ENCODE data around the gene IQGAP1.

Gene IQGAP1

DNA sequence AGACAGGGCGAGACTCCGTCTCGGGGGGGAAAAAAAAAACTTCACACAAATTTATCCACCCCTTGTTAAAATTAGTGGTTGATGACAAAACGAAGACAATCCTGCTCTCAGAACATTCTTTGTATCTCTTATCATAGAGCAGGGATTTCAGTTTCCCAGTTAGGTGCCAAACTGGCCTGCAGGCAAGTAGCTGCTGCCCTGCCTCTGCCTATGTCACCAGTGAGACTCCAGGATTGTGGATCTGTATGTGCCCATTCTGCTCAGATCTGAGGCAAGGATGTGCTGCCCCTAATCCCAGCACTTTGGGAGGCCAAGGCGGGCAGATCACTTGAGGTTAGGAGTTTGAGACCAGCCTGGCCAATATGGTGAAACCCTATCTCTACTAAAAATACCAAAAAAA is 54.4 kb downstream of the IQGAP1 start:
- no peak for TF ChIP-seq CTCF (IDR thresholded peaks at IDR 0.05; ENCODE audit: borderline replicate concordance, insufficient read depth, low read depth, low read length)
- H3K4me3 ChIP-seq (ENCODE audit: low read depth, low read length) = no peak overlapping the region

GRCh38 chr15:90449206-90449735 is 61.2 kb downstream of the IQGAP1 start:
- TF ChIP-seq CTCF (IDR thresholded peaks at IDR 0.05; ENCODE audit: borderline replicate concordance, insufficient read depth, low read depth, low read length) = no peak
- H3K4me3 ChIP-seq (ENCODE audit: low read depth, low read length) = no peak overlapping the region

- TF ChIP-seq CTCF (IDR thresholded peaks at IDR 0.05; ENCODE audit: borderline replicate concordance, insufficient read depth, low read depth, low read length) = no peak
- H3K4me3 ChIP-seq (ENCODE audit: low read depth, low read length) = no peak overlapping the region
Observed at GRCh38 chr15:90451053-90451850, 63.2 kb downstream of the IQGAP1 start.

DNA sequence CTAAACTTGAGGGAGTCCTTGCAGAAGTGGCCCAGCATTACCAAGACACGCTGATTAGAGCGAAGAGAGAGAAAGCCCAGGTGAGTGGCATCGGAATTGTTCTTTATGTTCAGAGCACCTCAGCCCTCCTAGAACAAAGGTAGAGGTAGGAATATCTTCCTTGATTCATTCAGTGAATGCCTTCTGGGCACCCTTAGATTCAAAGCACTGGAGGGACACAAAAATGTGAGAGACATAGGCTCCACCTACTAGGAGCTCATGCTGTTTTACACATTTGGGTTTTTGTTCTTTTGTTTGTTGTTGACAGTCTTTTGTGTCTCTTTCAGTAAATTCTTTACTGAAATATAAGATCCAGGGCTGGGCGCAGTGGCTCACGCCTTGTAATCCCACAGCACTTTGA is 68.2 kb downstream of the IQGAP1 start:
- no peak overlapping the region for H3K4me3 ChIP-seq (ENCODE audit: low read depth, low read length)
- no peak for TF ChIP-seq CTCF (IDR thresholded peaks at IDR 0.05; ENCODE audit: borderline replicate concordance, insufficient read depth, low read depth, low read length)

- H3K4me3 ChIP-seq (ENCODE audit: low read depth, low read length) = no peak overlapping the region
- no peak for TF ChIP-seq CTCF (IDR thresholded peaks at IDR 0.05; ENCODE audit: borderline replicate concordance, insufficient read depth, low read depth, low read length)
Observed at GRCh38 chr15:90458061-90458460, 70.0 kb downstream of the IQGAP1 start.

- no peak overlapping the region for H3K4me3 ChIP-seq (ENCODE audit: low read depth, low read length)
- TF ChIP-seq CTCF (IDR thresholded peaks at IDR 0.05; ENCODE audit: borderline replicate concordance, insufficient read depth, low read depth, low read length) = no peak
Observed at GRCh38 chr15:90459368-90459767, 71.3 kb downstream of the IQGAP1 start.

Measured in GM12875 (cell line).